ENCODE results near the gene FGF12. TPM values are rescaled to one million over a fixed set of nuclear protein-coding genes. Genes with fewer than 3 reads are reported as not detected.
A peak's percentile ranks its signal among the peaks of the same experiment; 100 is the strongest.
"Not testable (repeated sequence)": the region's sequence is repeated elsewhere in the genome, so short reads cannot be mapped to it uniquely, and the experiment has no call there.

Gene FGF12
- total and polyA plus RNA-seq, 2 experiments from 2014 or later: 6.0 to 14.3 TPM

DNA sequence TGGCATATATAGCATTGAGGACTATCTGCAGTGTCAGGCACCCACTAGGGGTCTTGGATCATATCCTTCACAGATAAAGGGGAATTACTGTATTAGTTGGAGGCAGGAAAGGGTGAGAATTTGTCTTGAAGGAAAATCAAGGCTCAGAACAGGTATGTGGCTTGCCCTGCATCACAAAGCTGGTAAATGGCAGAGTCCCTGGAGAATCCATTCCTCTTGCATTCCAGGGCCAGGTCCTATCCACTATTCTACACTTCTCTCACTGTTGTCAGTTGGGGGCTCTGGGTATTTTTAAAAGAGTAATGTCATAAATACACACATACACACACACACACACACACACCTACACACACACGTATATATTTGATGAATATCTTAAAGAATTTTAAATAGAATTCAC, 19.8 kb upstream of the FGF12 start:
- Mint-ChIP-seq H3K4me3 (no peak overlapping the region), H3K36me3 (ENCODE audit: low read depth) (peaks cover 4% of the 10 kb centered on the region; the same call in 2 of the 3 replicates), H3K27me3 (ENCODE audit: insufficient read depth, low read depth, poor library complexity) (peaks cover 2% of the 10 kb centered on the region), H3K27ac (no peak overlapping the region), H3K4me1 (peaks cover 56% of the 10 kb centered on the region), H3K9me3 (peaks cover 3% of the 10 kb centered on the region; the same call in 2 of the 3 replicates)
- no peak overlapping the region for H2AFZ ChIP-seq
- peak overlapping the region; percentile 85 for H3K27ac ChIP-seq (ENCODE audit: low read depth)
- TF ChIP-seq ZNF331 (CRISPR knock-in tag; IDR thresholded peaks at IDR 0.05; ENCODE audit: low read depth) (no peak), STAT1 (IDR thresholded peaks at IDR 0.05; ENCODE audit: unreplicated experiment) (no peak), NANOG (IDR thresholded peaks at IDR 0.05; ENCODE audit: borderline replicate concordance) (peak; percentile 43; the same call in 1 of the 2 replicates), ZNF114 (CRISPR knock-in tag; IDR thresholded peaks at IDR 0.05) (no peak), JUNB (IDR thresholded peaks at IDR 0.05; ENCODE audit: unreplicated experiment) (no peak)
- TF ChIP-seq, protein P1, sequence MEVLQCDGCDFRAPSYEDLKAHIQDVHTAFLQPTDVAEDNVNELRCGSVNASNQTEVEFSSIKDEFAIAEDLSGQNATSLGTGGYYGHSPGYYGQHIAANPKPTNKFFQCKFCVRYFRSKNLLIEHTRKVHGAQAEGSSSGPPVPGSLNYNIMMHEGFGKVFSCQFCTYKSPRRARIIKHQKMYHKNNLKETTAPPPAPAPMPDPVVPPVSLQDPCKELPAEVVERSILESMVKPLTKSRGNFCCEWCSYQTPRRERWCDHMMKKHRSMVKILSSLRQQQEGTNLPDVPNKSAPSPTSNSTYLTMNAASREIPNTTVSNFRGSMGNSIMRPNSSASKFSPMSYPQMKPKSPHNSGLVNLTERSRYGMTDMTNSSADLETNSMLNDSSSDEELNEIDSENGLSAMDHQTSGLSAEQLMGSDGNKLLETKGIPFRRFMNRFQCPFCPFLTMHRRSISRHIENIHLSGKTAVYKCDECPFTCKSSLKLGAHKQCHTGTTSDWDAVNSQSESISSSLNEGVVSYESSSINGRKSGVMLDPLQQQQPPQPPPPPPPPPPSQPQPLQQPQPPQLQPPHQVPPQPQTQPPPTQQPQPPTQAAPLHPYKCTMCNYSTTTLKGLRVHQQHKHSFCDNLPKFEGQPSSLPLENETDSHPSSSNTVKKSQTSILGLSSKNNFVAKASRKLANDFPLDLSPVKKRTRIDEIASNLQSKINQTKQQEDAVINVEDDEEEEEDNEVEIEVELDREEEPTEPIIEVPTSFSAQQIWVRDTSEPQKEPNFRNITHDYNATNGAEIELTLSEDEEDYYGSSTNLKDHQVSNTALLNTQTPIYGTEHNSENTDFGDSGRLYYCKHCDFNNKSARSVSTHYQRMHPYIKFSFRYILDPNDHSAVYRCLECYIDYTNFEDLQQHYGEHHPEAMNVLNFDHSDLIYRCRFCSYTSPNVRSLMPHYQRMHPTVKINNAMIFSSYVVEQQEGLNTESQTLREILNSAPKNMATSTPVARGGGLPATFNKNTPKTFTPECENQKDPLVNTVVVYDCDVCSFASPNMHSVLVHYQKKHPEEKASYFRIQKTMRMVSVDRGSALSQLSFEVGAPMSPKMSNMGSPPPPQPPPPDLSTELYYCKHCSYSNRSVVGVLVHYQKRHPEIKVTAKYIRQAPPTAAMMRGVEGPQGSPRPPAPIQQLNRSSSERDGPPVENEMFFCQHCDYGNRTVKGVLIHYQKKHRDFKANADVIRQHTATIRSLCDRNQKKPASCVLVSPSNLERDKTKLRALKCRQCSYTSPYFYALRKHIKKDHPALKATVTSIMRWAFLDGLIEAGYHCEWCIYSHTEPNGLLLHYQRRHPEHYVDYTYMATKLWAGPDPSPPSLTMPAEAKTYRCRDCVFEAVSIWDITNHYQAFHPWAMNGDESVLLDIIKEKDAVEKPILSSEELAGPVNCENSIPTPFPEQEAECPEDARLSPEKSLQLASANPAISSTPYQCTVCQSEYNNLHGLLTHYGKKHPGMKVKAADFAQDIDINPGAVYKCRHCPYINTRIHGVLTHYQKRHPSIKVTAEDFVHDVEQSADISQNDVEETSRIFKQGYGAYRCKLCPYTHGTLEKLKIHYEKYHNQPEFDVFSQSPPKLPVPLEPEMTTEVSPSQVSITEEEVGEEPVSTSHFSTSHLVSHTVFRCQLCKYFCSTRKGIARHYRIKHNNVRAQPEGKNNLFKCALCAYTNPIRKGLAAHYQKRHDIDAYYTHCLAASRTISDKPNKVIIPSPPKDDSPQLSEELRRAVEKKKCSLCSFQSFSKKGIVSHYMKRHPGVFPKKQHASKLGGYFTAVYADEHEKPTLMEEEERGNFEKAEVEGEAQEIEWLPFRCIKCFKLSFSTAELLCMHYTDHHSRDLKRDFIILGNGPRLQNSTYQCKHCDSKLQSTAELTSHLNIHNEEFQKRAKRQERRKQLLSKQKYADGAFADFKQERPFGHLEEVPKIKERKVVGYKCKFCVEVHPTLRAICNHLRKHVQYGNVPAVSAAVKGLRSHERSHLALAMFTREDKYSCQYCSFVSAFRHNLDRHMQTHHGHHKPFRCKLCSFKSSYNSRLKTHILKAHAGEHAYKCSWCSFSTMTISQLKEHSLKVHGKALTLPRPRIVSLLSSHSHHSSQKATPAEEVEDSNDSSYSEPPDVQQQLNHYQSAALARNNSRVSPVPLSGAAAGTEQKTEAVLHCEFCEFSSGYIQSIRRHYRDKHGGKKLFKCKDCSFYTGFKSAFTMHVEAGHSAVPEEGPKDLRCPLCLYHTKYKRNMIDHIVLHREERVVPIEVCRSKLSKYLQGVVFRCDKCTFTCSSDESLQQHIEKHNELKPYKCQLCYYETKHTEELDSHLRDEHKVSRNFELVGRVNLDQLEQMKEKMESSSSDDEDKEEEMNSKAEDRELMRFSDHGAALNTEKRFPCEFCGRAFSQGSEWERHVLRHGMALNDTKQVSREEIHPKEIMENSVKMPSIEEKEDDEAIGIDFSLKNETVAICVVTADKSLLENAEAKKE (CRISPR knock-in tag; IDR thresholded peaks at IDR 0.05): peak; percentile 65; the same call in 1 of the 2 replicates
- DNase-seq (ENCODE audit: low spot score): peak; percentile 84
- no peaks in the 10 kb centered on the region for H3K27me3 ChIP-seq (ENCODE audit: insufficient read depth)
- no peaks in the 10 kb centered on the region for H3K9me2 ChIP-seq (ENCODE audit: insufficient read depth)
- peak; percentile 94 for ATAC-seq
- peaks cover 52% of the 10 kb centered on the region for H3K4me1 ChIP-seq (ENCODE audit: insufficient read depth)
- no peaks in the 10 kb centered on the region for H4K20me1 ChIP-seq (replicated peaks; ENCODE audit: insufficient read depth)
- H3K36me3 ChIP-seq (ENCODE audit: insufficient read depth): no peaks in the 10 kb centered on the region
- peak overlapping the region; percentile 27 for H3K4me2 ChIP-seq
- H3K4me3 ChIP-seq: 0 out of 2 replicates have a peak overlapping the region, but pooled peaks have one; percentile 3
- H3F3A ChIP-seq (replicated peaks; ENCODE audit: low read depth): no peaks in the 10 kb centered on the region
- H3K79me2 ChIP-seq (replicated peaks; ENCODE audit: insufficient read depth): no peaks in the 10 kb centered on the region

DNA sequence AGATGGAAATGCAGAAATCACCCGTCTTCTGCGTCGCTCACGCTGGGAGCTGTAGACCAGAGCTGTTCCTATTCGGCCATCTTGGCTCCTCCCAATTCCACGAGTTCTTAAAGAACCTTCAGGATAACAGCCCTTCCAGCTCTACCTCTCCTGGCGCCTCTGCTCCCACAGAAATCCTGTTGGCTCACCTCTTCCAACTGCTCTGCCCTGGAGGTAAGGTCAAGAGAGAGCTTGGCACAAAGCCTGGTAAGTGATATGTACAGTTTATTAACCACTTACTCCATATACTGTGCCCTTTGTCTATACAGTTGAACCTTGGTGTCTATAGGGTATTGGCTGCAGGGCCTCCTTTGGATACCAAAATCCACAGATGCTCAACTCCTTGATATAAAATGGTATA, 17.8 kb upstream of the FGF12 start:
- peak overlapping the region; percentile 37; the same call in 2 of the 3 replicates for H3K4me3 Mint-ChIP-seq
- Histone ChIP-seq H3K36me3 (ENCODE audit: insufficient read depth) (no peaks in the 10 kb centered on the region), H3K27me3 (ENCODE audit: insufficient read depth) (no peaks in the 10 kb centered on the region), H3K79me2 (replicated peaks; ENCODE audit: insufficient read depth) (no peaks in the 10 kb centered on the region), H3K4me1 (ENCODE audit: insufficient read depth) (peaks cover 37% of the 10 kb centered on the region), H3K4me3 (peak overlapping the region; percentile 26), H2AFZ (peak overlapping the region; percentile 40; the same call in 1 of the 2 replicates), H3K27ac (ENCODE audit: low read depth) (no peak overlapping the region), H3F3A (replicated peaks; ENCODE audit: low read depth) (no peaks in the 10 kb centered on the region), H4K20me1 (replicated peaks; ENCODE audit: insufficient read depth) (no peaks in the 10 kb centered on the region), H3K4me2 (peak overlapping the region; percentile 61), H3K9me2 (ENCODE audit: insufficient read depth) (no peaks in the 10 kb centered on the region)
- peaks cover 3% of the 10 kb centered on the region; the same call in 2 of the 3 replicates for H3K9me3 Mint-ChIP-seq
- H3K27ac Mint-ChIP-seq: peak overlapping the region; percentile 74; the same call in 1 of the 2 replicates
- DNase-seq (ENCODE audit: low spot score): peak; percentile 36
- H3K27me3 Mint-ChIP-seq (ENCODE audit: insufficient read depth, low read depth, poor library complexity): peaks cover 2% of the 10 kb centered on the region
- no peak for ATAC-seq
- no peak for TF ChIP-seq JUNB (IDR thresholded peaks at IDR 0.05; ENCODE audit: unreplicated experiment)
- TF ChIP-seq, protein P2, sequence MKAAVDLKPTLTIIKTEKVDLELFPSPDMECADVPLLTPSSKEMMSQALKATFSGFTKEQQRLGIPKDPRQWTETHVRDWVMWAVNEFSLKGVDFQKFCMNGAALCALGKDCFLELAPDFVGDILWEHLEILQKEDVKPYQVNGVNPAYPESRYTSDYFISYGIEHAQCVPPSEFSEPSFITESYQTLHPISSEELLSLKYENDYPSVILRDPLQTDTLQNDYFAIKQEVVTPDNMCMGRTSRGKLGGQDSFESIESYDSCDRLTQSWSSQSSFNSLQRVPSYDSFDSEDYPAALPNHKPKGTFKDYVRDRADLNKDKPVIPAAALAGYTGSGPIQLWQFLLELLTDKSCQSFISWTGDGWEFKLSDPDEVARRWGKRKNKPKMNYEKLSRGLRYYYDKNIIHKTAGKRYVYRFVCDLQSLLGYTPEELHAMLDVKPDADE (IDR thresholded peaks at IDR 0.05): no peak
- peaks cover 46% of the 10 kb centered on the region for H3K4me1 Mint-ChIP-seq
- peaks cover 4% of the 10 kb centered on the region; the same call in 2 of the 3 replicates for H3K36me3 Mint-ChIP-seq (ENCODE audit: low read depth)

DNA sequence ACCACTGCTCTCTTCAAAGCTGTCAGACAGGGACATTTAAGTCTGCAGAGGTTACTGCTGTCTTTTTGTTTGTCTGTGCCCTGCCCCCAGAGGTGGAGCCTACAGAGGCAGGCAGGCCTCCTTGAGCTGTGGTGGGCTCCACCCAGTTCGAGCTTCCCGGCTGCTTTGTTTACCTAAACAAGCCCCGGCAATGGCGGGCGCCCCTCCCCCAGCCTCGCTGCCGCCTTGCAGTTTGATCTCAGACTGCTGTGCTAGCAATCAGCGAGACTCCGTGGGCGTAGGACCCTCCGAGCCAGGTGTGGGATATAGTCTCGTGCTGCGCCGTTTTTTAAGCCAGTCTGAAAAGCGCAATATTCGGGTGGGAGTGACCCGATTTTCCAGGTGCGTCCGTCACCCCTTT, 17.3 kb upstream of the FGF12 start:
- not testable (repeated sequence) for H3K4me3 Mint-ChIP-seq

More for the DNA sequence above, 17.3 kb upstream of the FGF12 start:
- H3K9me3 Mint-ChIP-seq; H3K4me3 ChIP-seq; DNase-seq (ENCODE audit: low spot score); H3K36me3 Mint-ChIP-seq (ENCODE audit: low read depth); H3K27me3 Mint-ChIP-seq (ENCODE audit: insufficient read depth, low read depth, poor library complexity); H3K36me3 ChIP-seq (ENCODE audit: insufficient read depth); H3K27ac Mint-ChIP-seq; H3K27me3 ChIP-seq (ENCODE audit: insufficient read depth); H3K9me2 ChIP-seq (ENCODE audit: insufficient read depth); H3K4me2 ChIP-seq; H3K79me2 ChIP-seq (replicated peaks; ENCODE audit: insufficient read depth); H3F3A ChIP-seq (replicated peaks; ENCODE audit: low read depth); H4K20me1 ChIP-seq (replicated peaks; ENCODE audit: insufficient read depth); ATAC-seq; H3K27ac ChIP-seq (ENCODE audit: low read depth); H2AFZ ChIP-seq: not testable (repeated sequence)
- H3K4me1 Mint-ChIP-seq: peaks cover 42% of the 10 kb centered on the region
- H3K4me1 ChIP-seq (ENCODE audit: insufficient read depth): peaks cover 32% of the 10 kb centered on the region
